ENCODE results near the gene SLC35F3.

SLC35F3 gene

DNA sequence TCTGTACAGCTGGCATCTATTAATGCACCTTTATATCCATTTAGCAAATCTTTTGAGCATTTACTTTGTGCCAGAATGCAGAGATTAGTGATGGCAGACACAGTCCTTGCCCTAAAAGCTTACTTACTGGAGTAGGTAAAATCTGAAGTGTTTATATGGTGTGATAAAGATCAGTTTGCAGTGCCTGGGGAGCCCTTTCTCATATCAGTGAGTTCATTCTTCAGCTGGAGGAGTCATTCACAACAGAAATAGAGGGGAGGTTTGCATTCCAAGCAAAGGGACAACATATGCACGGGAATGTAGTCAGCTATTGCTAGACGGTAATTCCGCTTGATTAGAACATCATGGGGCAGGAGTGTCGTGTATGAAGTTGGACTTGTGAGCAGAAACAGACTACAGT, 8.4 kb downstream of the SLC35F3 start:
- no peak for TF ChIP-seq CTCF (IDR thresholded peaks at IDR 0.05; ENCODE audit: low read depth, low read length)
- DNase-seq (ENCODE audit: extremely low read depth, low read depth) = no peak

DNA sequence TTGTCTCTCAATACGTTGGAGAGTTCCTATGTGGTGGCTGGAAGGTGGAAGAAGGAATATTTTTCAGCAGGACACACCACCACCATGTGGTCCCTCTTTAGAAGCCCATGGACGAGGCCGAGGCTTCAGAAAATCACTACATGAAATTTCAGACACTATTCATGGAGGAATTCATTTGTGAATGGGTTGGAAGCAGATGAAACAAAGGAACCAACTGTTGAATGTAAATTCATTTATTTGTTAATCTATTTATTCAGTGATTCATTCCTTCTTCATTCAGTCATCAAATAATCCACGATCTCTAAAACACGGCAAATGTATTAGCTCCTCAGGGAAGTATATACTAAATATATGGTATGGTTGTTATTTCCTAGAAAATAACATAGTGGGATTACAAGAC, 12.2 kb downstream of the SLC35F3 start:
- no peak for DNase-seq (ENCODE audit: extremely low read depth, low read depth)
- TF ChIP-seq CTCF (IDR thresholded peaks at IDR 0.05; ENCODE audit: low read depth, low read length) = no peak

- TF ChIP-seq CTCF (IDR thresholded peaks at IDR 0.05; ENCODE audit: low read depth, low read length) = no peak
- DNase-seq (ENCODE audit: extremely low read depth, low read depth) = no peak
Measured at GRCh38 chr1:233919786-233920185, 15.3 kb downstream of the SLC35F3 start.

GRCh38 chr1:233928123-233928522, 23.6 kb downstream of the SLC35F3 start:
- TF ChIP-seq CTCF (IDR thresholded peaks at IDR 0.05; ENCODE audit: low read depth, low read length) = no peak
- DNase-seq (ENCODE audit: extremely low read depth, low read depth) = no peak

DNA sequence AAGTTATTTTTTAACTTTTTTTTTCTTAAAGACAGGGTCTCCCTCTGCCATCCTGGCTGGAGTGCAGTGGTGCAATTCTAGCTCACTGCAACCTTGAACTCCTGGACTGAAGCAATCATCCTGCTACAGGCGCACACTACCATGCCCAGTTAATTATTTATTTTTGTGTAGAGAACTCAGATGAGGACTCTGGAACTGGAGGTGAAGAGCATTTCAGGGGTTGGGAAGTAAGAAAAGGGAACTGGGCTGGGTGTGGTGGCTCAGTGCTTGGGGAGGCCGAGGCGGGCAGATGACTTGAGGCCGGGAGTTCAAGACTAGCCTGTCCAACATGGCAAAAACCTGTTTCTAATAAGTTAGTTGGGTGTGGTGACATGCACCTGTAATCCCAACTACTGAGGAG, 28.9 kb downstream of the SLC35F3 start:
- no peak for TF ChIP-seq CTCF (IDR thresholded peaks at IDR 0.05; ENCODE audit: low read depth, low read length)
- DNase-seq (ENCODE audit: extremely low read depth, low read depth) = no peak

GRCh38 chr1:233935297-233935868, 30.9 kb downstream of the SLC35F3 start:
- no peak for TF ChIP-seq CTCF (IDR thresholded peaks at IDR 0.05; ENCODE audit: low read depth, low read length)
- DNase-seq (ENCODE audit: extremely low read depth, low read depth) = no peak

- TF ChIP-seq CTCF (IDR thresholded peaks at IDR 0.05; ENCODE audit: low read depth, low read length) = no peak
- DNase-seq (ENCODE audit: extremely low read depth, low read depth) = no peak
Measured at GRCh38 chr1:233936422-233936821, 31.9 kb downstream of the SLC35F3 start.
